BJ (cell line): ENCODE results near the gene RAB1B. TPM values are rescaled to one million over a fixed set of nuclear protein-coding genes. Genes with fewer than 3 reads are reported as not detected.

Experiments used
- CTCF ChIA-PET: fragments of 350-600 bp; formaldehyde crosslinking; extraction: SDS; loops from one replicate; lab custom pipeline; 2021; ENCODE audit warnings: antibody characterized with exemption, inconsistent platforms; lab: Yijun Ruan, JAX
- POLR2A ChIA-PET: fragments of 300-600 bp; sonication (Branson Sonifier 250); formaldehyde crosslinking; extraction: SDS; loops from one replicate; lab custom pipeline; 2021; ENCODE audit warnings: antibody characterized with exemption; lab: Charles Lee
- DNase-seq: peaks from one replicate; pipeline ENCODE4 v3.0.0-alpha.2; 2011; ENCODE audit warnings: low read depth
- H3K27me3 ChIP-seq: 2 replicates; pipeline ENCODE4 v1.6.0; 2011; ENCODE audit warnings: low read length; ENCODE audit not compliant: control insufficient read depth, insufficient read depth
- H3K36me3 ChIP-seq: 2 replicates; pipeline ENCODE4 v1.5.1; 2011; ENCODE audit warnings: low read length; ENCODE audit not compliant: control insufficient read depth, insufficient read depth
- H3K4me3 ChIP-seq: 2 replicates; pipeline ENCODE4 v1.5.1; 2011; ENCODE audit warnings: low read depth, mild to moderate bottlenecking, control low read depth, low read length
- CTCF ChIP-seq: IDR thresholded peaks from 2 replicates; pipeline ENCODE4 v1.5.1; 2011; ENCODE audit warnings: low read depth, mild to moderate bottlenecking, control low read depth, inconsistent platforms, low read length, moderate library complexity; ENCODE audit not compliant: insufficient read depth
- polyA plus RNA-seq: library from polyadenylated mRNA; depleted of rRNA; stranded (reverse); fragments of >200 nt; gene quantifications from 2 replicates; pipeline ENCODE4 v1.2.3, GENCODE V29; 2011

The RAB1B gene
- polyA plus RNA-seq, 1 experiment: 251 TPM

GRCh38 chr11:66278363-66279091 is 10.1 kb downstream of the RAB1B start:
- CTCF ChIA-PET: no interaction called here
- peak overlapping the region; percentile 4; the same call in 1 of the 2 replicates for H3K4me3 ChIP-seq
- H3K27me3 ChIP-seq: no peaks in the 10 kb centered on the region
- POLR2A ChIA-PET: interaction anchor here (0.6 kb wide), 1 partner anchor 56 kb away, joined by 4 read pairs; no protein-coding TSS in a partner anchor
- no peak for DNase-seq
- peaks cover 14% of the 10 kb centered on the region for H3K36me3 ChIP-seq
- no peak for TF ChIP-seq CTCF

GRCh38 chr11:66279092-66279734 is 10.8 kb downstream of the RAB1B start:
- TF ChIP-seq CTCF: no peak
- no peaks in the 10 kb centered on the region for H3K27me3 ChIP-seq
- H3K4me3 ChIP-seq: no peak overlapping the region
- CTCF ChIA-PET: interaction anchor here (1.4 kb wide), 1 partner anchor 10 kb away, joined by 3 read pairs; the partner anchor contains the start of gene YIF1A
- peaks cover 13% of the 10 kb centered on the region for H3K36me3 ChIP-seq
- POLR2A ChIA-PET: interaction anchor here (0.6 kb wide), 1 partner anchor 57 kb away, joined by 4 read pairs; no protein-coding TSS in a partner anchor
- no peak for DNase-seq

GRCh38 chr11:66280428-66280827 is 12.0 kb downstream of the RAB1B start:
- POLR2A ChIA-PET: no interaction called here
- H3K4me3 ChIP-seq: no peak overlapping the region
- peaks cover 10% of the 10 kb centered on the region for H3K36me3 ChIP-seq
- H3K27me3 ChIP-seq: no peaks in the 10 kb centered on the region
- DNase-seq: no peak
- TF ChIP-seq CTCF: no peak
- CTCF ChIA-PET: interaction anchor here (1.0 to 4.1 kb wide), 5 partner anchors 9 to 59 kb away, joined by 3 to 60 read pairs (median 4); partner anchors contain the start of genes RAB1B, RIN1 and YIF1A

- no peak overlapping the region for H3K4me3 ChIP-seq
- H3K36me3 ChIP-seq: peaks cover 12% of the 10 kb centered on the region
- CTCF ChIA-PET: interaction anchor here (0.9 to 4.1 kb wide), 8 partner anchors 11 to 397 kb away, joined by 3 to 60 read pairs (median 4); partner anchors contain the start of genes RAB1B and RIN1
- no peaks in the 10 kb centered on the region for H3K27me3 ChIP-seq
- no peak for TF ChIP-seq CTCF
- POLR2A ChIA-PET: no interaction called here
- no peak for DNase-seq
Observed at GRCh38 chr11:66281001-66281400, 12.6 kb downstream of the RAB1B start.
